Endothelial cell of umbilical vein (primary cell): ENCODE results near the gene RNF6. TPM values are rescaled to one million over a fixed set of nuclear protein-coding genes. Genes with fewer than 3 reads are reported as not detected.

Experiments
- BruUV-seq: library from RNA; stranded (reverse); fragments of 400-500 nt; replicated peaks from 2 replicates; lab custom pipeline; 2021; lab: Mats Ljungman, UMichigan
- CTCF ChIA-PET: fragments of 300-600, 350-600 bp; sonication (Branson Sonifier 250); formaldehyde crosslinking; loops from one replicate; lab custom pipeline; 2021; ENCODE audit warnings: antibody characterized with exemption, inconsistent platforms; lab: Charles Lee
- POLR2A ChIA-PET: fragments of 300-600, 350-600 bp; sonication (Branson Sonifier 250); formaldehyde crosslinking; loops from one replicate; lab custom pipeline; 2021; ENCODE audit warnings: antibody characterized with exemption, inconsistent platforms; lab: Charles Lee
- DNase-seq: peaks from one replicate; pipeline ENCODE4 v3.0.0-alpha.2; 2011; ENCODE audit warnings: low read depth, low spot score
- FAIRE-seq: peaks from 2 replicates; lab custom pipeline; 2011; peaks lifted over from hg19 to GRCh38; lab: Jason Lieb, UNC
- H2AFZ ChIP-seq: 2 replicates; pipeline ENCODE4 v1.6.0; 2012; ENCODE audit warnings: low read depth, low read length, control low read depth, inconsistent platforms
- H3K27ac ChIP-seq: 2 replicates; pipeline ENCODE4 v1.5.1; 2011; ENCODE audit warnings: low read depth, mild to moderate bottlenecking, control low read depth, low read length, moderate library complexity; ENCODE audit not compliant: insufficient read depth
- H3K27me3 ChIP-seq, 2 experiments: 2 replicates each; pipeline versions ENCODE4 v1.6.0 to v1.6.1; 2011; ENCODE audit warnings: low read length in 2 of 2, mixed read lengths in 1 of 2; ENCODE audit not compliant: control insufficient read depth in 2 of 2, insufficient read depth in 2 of 2
- H3K36me3 ChIP-seq, 2 experiments: 2 replicates in 1 of 2; 3 replicates in 1 of 2; pipeline ENCODE4 v1.5.1; 2011; ENCODE audit warnings: low read length in 2 of 2, mild to moderate bottlenecking in 1 of 2, moderate library complexity in 1 of 2; ENCODE audit not compliant: control insufficient read depth in 2 of 2, insufficient read depth in 2 of 2; ENCODE audit errors: extremely low read depth in 1 of 2
- H3K4me1 ChIP-seq: 3 replicates; pipeline ENCODE4 v1.5.1; 2011; ENCODE audit warnings: mild to moderate bottlenecking, low read length; ENCODE audit not compliant: control insufficient read depth, insufficient read depth; ENCODE audit errors: extremely low read depth
- H3K4me2 ChIP-seq: 2 replicates; pipeline ENCODE4 v1.6.1; 2011; ENCODE audit warnings: low read length, control low read depth, mixed read lengths; ENCODE audit not compliant: insufficient read depth
- H3K4me3 ChIP-seq, 3 experiments: fragments of 200-600 bp in 1 of 3; sonication (generic), shearing (Covaris generic) in 1 of 3; replicated peaks in 1 of 3; 2 replicates each; pipeline ENCODE4 v1.5.1; 2011 to 2016; ENCODE audit warnings: control low read depth in 3 of 3, low read length in 3 of 3, mild to moderate bottlenecking in 2 of 3, inconsistent platforms in 1 of 3, low read depth in 1 of 3, moderate library complexity in 1 of 3; ENCODE audit not compliant: insufficient read depth in 1 of 3
- H3K79me2 ChIP-seq: 2 replicates; pipeline ENCODE4 v1.6.0; 2012; ENCODE audit warnings: low read length, inconsistent platforms; ENCODE audit not compliant: control insufficient read depth, insufficient read depth
- H3K9ac ChIP-seq: replicated peaks from 2 replicates; pipeline ENCODE3; 2011; ENCODE audit warnings: low read length, control low read depth; ENCODE audit not compliant: insufficient read depth; ENCODE audit errors: extremely low read depth
- H3K9me1 ChIP-seq: replicated peaks from 3 replicates; pipeline ENCODE4 v1.6.0; 2011; ENCODE audit warnings: mild to moderate bottlenecking, low read length; ENCODE audit not compliant: control insufficient read depth, insufficient read depth; ENCODE audit errors: extremely low read depth
- H3K9me3 ChIP-seq: replicated peaks from 2 replicates; pipeline ENCODE4 v1.5.1; 2012; ENCODE audit warnings: low read length, inconsistent platforms; ENCODE audit not compliant: control insufficient read depth, insufficient read depth
- H4K20me1 ChIP-seq: replicated peaks from 2 replicates; pipeline ENCODE3; 2011; ENCODE audit warnings: mild to moderate bottlenecking, low read length; ENCODE audit not compliant: control insufficient read depth, insufficient read depth; ENCODE audit errors: extremely low read depth
- CTCF ChIP-seq, 2 donors: IDR thresholded peaks; 1 replicate in 1 of 2; 2 replicates in 1 of 2; pipeline ENCODE4 v1.5.1; 2011; ENCODE audit warnings: low read length in 2 of 2, mild to moderate bottlenecking in 2 of 2, moderate library complexity in 2 of 2, control low read depth in 1 of 2, inconsistent platforms in 1 of 2, low read depth in 1 of 2; ENCODE audit not compliant: insufficient read depth in 1 of 2; ENCODE audit errors: extremely low read depth in 1 of 2
- EZH2 ChIP-seq: IDR thresholded peaks from 2 replicates; pipeline ENCODE4 v1.6.1; 2012; ENCODE audit warnings: borderline replicate concordance, low read depth, mild to moderate bottlenecking, moderate library complexity, low read length, inconsistent platforms; ENCODE audit not compliant: severe bottlenecking
- FOS ChIP-seq: IDR thresholded peaks from 2 replicates; pipeline ENCODE4 v1.6.1; 2011; ENCODE audit warnings: mild to moderate bottlenecking, low read length, moderate library complexity, borderline replicate concordance; ENCODE audit not compliant: insufficient read depth
- GATA2 ChIP-seq: IDR thresholded peaks from 2 replicates; pipeline ENCODE4 v1.7.0; 2011; ENCODE audit warnings: low read depth, mild to moderate bottlenecking, moderate library complexity, mixed read lengths, low read length; ENCODE audit not compliant: insufficient read length, insufficient read depth
- JUN ChIP-seq: IDR thresholded peaks from 2 replicates; pipeline ENCODE4 v1.6.1; 2011; ENCODE audit warnings: borderline replicate concordance, low read depth; ENCODE audit not compliant: insufficient read length, insufficient read depth
- MYC ChIP-seq: IDR thresholded peaks from one replicate; pipeline ENCODE4 v1.6.1; 2011; ENCODE audit warnings: mild to moderate bottlenecking, low read depth, low read length
- POLR2A ChIP-seq: IDR thresholded peaks from 2 replicates; pipeline ENCODE4 v1.6.1; 2012; ENCODE audit warnings: low read depth, mild to moderate bottlenecking, control low read depth, low read length
- POLR2AphosphoS5 ChIP-seq: IDR thresholded peaks from 2 replicates; pipeline ENCODE4 v1.6.1; 2012; ENCODE audit warnings: low read depth, mild to moderate bottlenecking, control low read depth, low read length, moderate library complexity; ENCODE audit not compliant: insufficient read depth
- dilution Hi-C: fragments of 300-500 bp; cut with MboI; formaldehyde crosslinking; loops from one replicate; pipeline ENCODE4 v1.15.0; 2019; ENCODE audit warnings: low sequenced_read_pairs; ENCODE audit not compliant: extremely low pct_ligation_motif_present
- intact Hi-C: fragments of 100-400 bp; cut with micrococcal nuclease; formaldehyde crosslinking; loops from one replicate; pipeline ENCODE4 v1.10.0; 2022
- polyA plus RNA-seq, 4 experiments: library from polyadenylated mRNA; depleted of rRNA in 3 of 4; stranded (reverse) in 3 of 4; unstranded in 1 of 4; fragments of >200 nt; gene quantifications; 2 replicates each; pipeline versions ENCODE4 v1.2.1 to v1.2.3, GENCODE V29; 2011 to 2012; ENCODE audit warnings: missing spikeins in 1 of 4
- total RNA-seq: library from RNA; stranded (reverse); gene quantifications from 2 replicates; pipeline ENCODE4 v1.2.3, GENCODE V29; 2021
- TF ChIP-seq, protein P1 (sequence below): IDR thresholded peaks from 2 replicates; pipeline ENCODE4 v1.6.1; 2011; ENCODE audit not compliant: insufficient read depth, insufficient read length

Gene RNF6
- total and polyA plus RNA-seq, 2 donors (not counting 3 experiments of a cell fraction or from before 2014, with no cell fraction given) = 12.7 to 36.4 TPM

DNA sequence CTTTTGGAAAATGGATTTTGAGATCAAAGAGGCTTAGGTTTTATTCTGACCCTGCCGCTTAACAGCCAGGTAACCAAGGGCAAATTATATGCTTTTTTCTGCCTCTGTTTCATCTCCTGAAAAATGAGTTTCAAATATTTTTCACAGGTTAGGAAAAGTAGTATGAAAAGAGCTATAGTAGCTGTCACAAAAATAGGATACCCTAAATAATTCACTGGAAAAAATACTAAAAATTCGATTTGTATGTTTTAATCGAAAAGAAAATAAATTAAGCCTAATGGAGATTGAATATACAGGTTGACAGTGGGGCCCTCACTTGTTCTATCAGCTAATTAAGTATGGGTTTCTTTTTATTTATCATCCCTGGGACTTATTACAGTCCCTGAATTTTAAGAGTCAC, 58.3 kb downstream of the RNF6 start:
- Histone ChIP-seq H3K4me3 (no peak overlapping the region), H3K4me2 (no peak overlapping the region), H3K36me3 (no peaks in the 10 kb centered on the region), H3K79me2 (no peaks in the 10 kb centered on the region), H3K27me3 (peaks cover 4% of the 10 kb centered on the region in 2 experiments), H3K9ac (no peak overlapping the region), H3K9me1 (no peaks in the 10 kb centered on the region), H2AFZ (no peak overlapping the region), H4K20me1 (no peaks in the 10 kb centered on the region), H3K27ac (no peak overlapping the region), H3K4me1 (no peaks in the 10 kb centered on the region), H3K9me3 (no peaks in the 10 kb centered on the region)
- TF ChIP-seq FOS = no peak
- TF ChIP-seq MYC = no peak
- TF ChIP-seq POLR2AphosphoS5 = no peak
- TF ChIP-seq JUN = no peak
- TF ChIP-seq, protein P1, sequence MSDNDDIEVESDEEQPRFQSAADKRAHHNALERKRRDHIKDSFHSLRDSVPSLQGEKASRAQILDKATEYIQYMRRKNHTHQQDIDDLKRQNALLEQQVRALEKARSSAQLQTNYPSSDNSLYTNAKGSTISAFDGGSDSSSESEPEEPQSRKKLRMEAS = no peak
- TF ChIP-seq GATA2 = no peak
- no peak for TF ChIP-seq EZH2
- TF ChIP-seq CTCF (IDR thresholded peaks at IDR 0.05; ENCODE audit: extremely low read depth in 1 of 2, insufficient read depth in 1 of 2, low read depth in 1 of 2, low read length in 2 of 2) = no peak
- TF ChIP-seq POLR2A = no peak
- no peak for FAIRE-seq
- POLR2A ChIA-PET = no interaction called here
- BruUV-seq = no TSS peak
- no peak for DNase-seq
- intact Hi-C loops (no loop called here), dilution Hi-C loops (no loop called here)
- CTCF ChIA-PET = interaction anchor here (1.5 kb wide), 1 partner anchor 37 kb away, joined by 3 read pairs; no protein-coding TSS in a partner anchor

Other genes starting within 250 kb of the RNF6 start
- 2.5 and 4.7 TPM in 2 replicates for gene SHISA2, start 170.3 kb downstream of the RNF6 start, total RNA-seq
- gene SHISA2, start 170.3 kb downstream of the RNF6 start, polyA plus RNA-seq = 1.5 TPM in 2 replicates
- gene CDK8, start 31.8 kb upstream of the RNF6 start, total RNA-seq = 11.9 and 13.3 TPM in 2 replicates
- 11.5 and 12.2 TPM in 2 replicates for gene CDK8, start 31.8 kb upstream of the RNF6 start, polyA plus RNA-seq